ENCODE data around the gene ARHGDIA.
A peak's percentile ranks its signal among the peaks of the same experiment; 100 is the strongest.

Gene ARHGDIA

DNA sequence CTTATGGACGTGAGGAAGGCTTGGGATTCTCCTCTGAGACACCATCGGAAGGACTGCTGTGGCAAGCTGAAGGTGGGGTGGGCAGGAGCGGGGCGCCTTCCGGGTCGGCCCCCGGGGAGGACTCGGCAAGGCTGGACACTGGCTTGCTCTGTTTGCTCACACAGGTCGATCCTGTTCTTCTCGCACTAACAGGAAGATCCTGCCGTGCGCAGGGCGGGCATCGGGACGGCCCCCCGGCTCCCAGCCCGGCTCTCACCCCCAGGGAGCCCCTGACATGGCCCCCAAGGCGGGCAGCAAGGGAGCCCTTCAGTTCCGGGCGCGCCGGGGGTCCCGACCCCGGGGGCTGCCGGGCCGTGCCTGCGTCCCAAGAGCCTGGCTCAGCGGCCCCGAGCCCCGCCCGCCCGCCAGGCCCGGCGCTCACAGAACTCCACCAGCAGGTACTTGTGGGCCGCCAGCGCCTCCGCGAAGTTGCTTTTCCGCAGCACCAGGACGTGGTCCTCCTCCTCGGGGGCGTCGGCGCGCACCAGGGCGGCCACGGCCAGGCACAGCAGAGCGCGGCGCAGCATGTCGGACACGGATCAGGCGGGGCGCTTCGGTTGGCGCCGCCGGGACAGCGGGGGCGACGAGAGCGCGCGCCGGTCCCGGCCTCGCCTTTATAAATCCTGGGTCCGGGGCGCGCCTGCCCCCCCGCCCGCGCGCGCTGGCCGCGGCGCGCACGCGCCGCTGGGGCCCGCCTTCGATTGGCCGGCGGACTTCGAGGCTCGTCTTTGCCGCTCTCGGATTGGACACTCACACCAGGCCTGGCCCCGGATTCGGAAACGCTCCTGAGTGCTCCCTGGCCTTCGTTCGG, 11.0 kb downstream of the ARHGDIA start, which contains the start of gene P4HB:
TSS of gene P4HB (minus strand) at position 630 of the 850 bp plus-strand sequence. CDS start at position 566, 64 bp downstream.
- Histone ChIP-seq H3K9me3 (ENCODE audit: low read length) (no peaks in the 10 kb centered on the region), H3K4me3 (ENCODE audit: low read length) (peak within 1 kb of the TSS; percentile 79), H3K36me3 (ENCODE audit: insufficient read depth, low read length) (peaks cover 34% of the 10 kb centered on the region), H2AFZ (ENCODE audit: low read depth, low read length) (no peak within 1 kb of the TSS), H3K4me1 (ENCODE audit: insufficient read depth, low read length) (peaks cover 15% of the 10 kb centered on the region), H3K27me3 (ENCODE audit: insufficient read depth, low read length) (no peaks in the 10 kb centered on the region)

GRCh38 chr17:81858967-81859905, 11.9 kb downstream of the ARHGDIA start:
- Histone ChIP-seq H3K4me1 (ENCODE audit: insufficient read depth, low read length) (peaks cover 15% of the 10 kb centered on the region), H3K36me3 (ENCODE audit: insufficient read depth, low read length) (peaks cover 43% of the 10 kb centered on the region), H3K27me3 (ENCODE audit: insufficient read depth, low read length) (no peaks in the 10 kb centered on the region), H3K9me3 (ENCODE audit: low read length) (no peaks in the 10 kb centered on the region), H3K4me3 (ENCODE audit: low read length) (peak overlapping the region; percentile 79), H2AFZ (ENCODE audit: low read depth, low read length) (no peak overlapping the region)

GRCh38 chr17:81858170-81858966, 12.8 kb downstream of the ARHGDIA start:
- H2AFZ ChIP-seq (ENCODE audit: low read depth, low read length), result no peak overlapping the region
- H3K4me1 ChIP-seq (ENCODE audit: insufficient read depth, low read length), result peaks cover 15% of the 10 kb centered on the region
- H3K9me3 ChIP-seq (ENCODE audit: low read length), result no peaks in the 10 kb centered on the region
- no peaks in the 10 kb centered on the region for H3K27me3 ChIP-seq (ENCODE audit: insufficient read depth, low read length)
- H3K4me3 ChIP-seq (ENCODE audit: low read length), result peak overlapping the region; percentile 79
- H3K36me3 ChIP-seq (ENCODE audit: insufficient read depth, low read length), result peaks cover 46% of the 10 kb centered on the region

DNA sequence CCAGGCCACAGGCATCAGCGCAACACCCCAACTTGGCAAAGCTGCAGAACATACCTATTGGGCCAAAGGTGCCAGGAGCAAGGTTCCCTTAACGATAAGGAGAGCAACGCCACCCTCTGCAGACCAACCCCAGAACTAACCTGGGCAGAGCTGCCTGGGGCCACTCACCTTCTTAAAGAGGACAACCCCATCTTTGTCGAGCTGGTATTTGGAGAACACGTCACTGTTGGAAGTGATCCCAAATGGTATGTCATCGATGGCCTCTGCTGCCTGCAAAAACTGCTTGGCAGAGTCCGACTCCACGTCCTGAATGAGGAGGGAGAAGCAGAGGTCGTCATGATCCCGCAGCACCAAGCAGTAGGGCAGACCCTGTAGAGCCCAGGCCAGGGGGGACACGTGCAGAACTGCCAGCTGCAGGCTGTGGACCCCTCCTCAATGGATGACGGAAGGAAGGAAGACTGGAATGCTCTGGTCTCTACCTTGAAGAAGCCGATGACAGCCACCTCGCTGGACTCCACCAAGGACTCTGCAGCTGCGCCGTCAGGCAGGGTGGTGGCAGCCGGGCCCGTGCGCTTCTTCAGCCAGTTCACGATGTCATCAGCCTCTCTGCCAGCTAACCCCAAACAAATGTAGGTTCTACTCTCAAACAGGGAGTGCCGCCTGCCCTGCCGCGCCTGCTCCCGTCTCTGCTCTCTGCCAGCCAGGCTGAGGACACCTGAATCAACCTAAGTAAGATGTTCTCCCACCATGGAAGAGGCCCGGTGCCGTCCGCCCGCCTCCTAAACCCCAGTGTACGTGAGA, 16.0 kb downstream of the ARHGDIA start:
- no peak overlapping the region for H2AFZ ChIP-seq (ENCODE audit: low read depth, low read length)
- H3K4me1 ChIP-seq (ENCODE audit: insufficient read depth, low read length), result peaks cover 13% of the 10 kb centered on the region
- no peaks in the 10 kb centered on the region for H3K9me3 ChIP-seq (ENCODE audit: low read length)
- H3K36me3 ChIP-seq (ENCODE audit: insufficient read depth, low read length), result peaks cover 62% of the 10 kb centered on the region
- no peaks in the 10 kb centered on the region for H3K27me3 ChIP-seq (ENCODE audit: insufficient read depth, low read length)
- no peak overlapping the region for H3K4me3 ChIP-seq (ENCODE audit: low read length)

GRCh38 chr17:81852237-81852636, 18.9 kb downstream of the ARHGDIA start:
- no peak overlapping the region for H2AFZ ChIP-seq (ENCODE audit: low read depth, low read length)
- no peak overlapping the region for H3K4me3 ChIP-seq (ENCODE audit: low read length)
- no peaks in the 10 kb centered on the region for H3K9me3 ChIP-seq (ENCODE audit: low read length)
- no peaks in the 10 kb centered on the region for H3K4me1 ChIP-seq (ENCODE audit: insufficient read depth, low read length)
- peaks cover 54% of the 10 kb centered on the region for H3K36me3 ChIP-seq (ENCODE audit: insufficient read depth, low read length)
- no peaks in the 10 kb centered on the region for H3K27me3 ChIP-seq (ENCODE audit: insufficient read depth, low read length)

- Histone ChIP-seq H3K4me1 (ENCODE audit: insufficient read depth, low read length) (no peaks in the 10 kb centered on the region), H2AFZ (ENCODE audit: low read depth, low read length) (no peak overlapping the region), H3K9me3 (ENCODE audit: low read length) (no peaks in the 10 kb centered on the region), H3K4me3 (ENCODE audit: low read length) (no peak overlapping the region), H3K36me3 (ENCODE audit: insufficient read depth, low read length) (peaks cover 62% of the 10 kb centered on the region), H3K27me3 (ENCODE audit: insufficient read depth, low read length) (no peaks in the 10 kb centered on the region)
Measured at GRCh38 chr17:81851423-81851822, 19.7 kb downstream of the ARHGDIA start.

- Histone ChIP-seq H2AFZ (ENCODE audit: low read depth, low read length) (no peak overlapping the region), H3K4me3 (ENCODE audit: low read length) (no peak overlapping the region), H3K4me1 (ENCODE audit: insufficient read depth, low read length) (no peaks in the 10 kb centered on the region), H3K27me3 (ENCODE audit: insufficient read depth, low read length) (no peaks in the 10 kb centered on the region), H3K9me3 (ENCODE audit: low read length) (no peaks in the 10 kb centered on the region), H3K36me3 (ENCODE audit: insufficient read depth, low read length) (peaks cover 68% of the 10 kb centered on the region)
Measured at GRCh38 chr17:81849457-81849856, 21.7 kb downstream of the ARHGDIA start.

DNA sequence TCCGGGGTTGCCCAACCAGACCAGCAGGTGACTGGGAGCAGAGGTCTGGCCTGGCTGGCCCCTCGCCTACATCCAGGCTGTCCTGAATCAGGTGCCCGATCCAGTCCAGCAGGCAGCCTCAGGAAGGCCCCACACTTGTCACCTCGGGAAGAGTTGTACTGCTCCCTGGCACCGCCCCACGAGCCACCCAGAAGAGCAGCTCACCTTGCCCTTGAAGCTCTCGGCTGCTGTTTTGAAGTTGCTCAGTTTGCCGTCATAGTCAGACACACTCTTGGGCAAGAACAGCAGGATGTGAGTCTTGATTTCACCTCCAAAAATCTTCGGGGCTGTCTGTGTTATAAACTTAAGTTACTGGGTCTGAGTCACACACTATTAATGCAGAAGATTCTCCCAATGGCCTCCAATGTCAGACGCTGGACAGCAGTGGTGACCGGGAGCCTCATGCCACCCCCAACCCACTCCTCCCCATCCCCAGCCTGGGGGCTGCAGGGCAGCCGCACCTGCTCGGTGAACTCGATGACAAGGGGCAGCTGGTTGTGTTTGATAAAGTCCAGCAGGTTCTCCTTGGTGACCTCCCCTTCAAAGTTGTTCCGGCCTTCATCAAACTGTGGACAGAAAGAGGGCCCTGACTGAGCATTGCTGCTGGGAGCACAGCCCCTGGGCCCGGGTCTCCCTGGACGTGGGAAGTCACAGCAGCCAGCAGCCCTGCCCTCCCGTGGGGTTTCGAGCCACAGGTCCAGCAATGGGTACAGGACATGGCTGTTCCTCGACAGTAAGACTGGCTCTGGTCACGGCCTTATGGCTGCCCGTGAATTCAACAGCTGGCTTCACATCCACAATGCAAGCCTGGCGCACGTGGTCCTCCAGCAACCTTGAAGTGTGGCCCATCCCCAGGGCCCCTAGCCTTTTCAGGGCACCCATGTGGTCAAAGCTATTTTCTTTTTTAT, 24.1 kb downstream of the ARHGDIA start:
- Histone ChIP-seq H3K9me3 (ENCODE audit: low read length) (no peaks in the 10 kb centered on the region), H3K4me1 (ENCODE audit: insufficient read depth, low read length) (no peaks in the 10 kb centered on the region), H2AFZ (ENCODE audit: low read depth, low read length) (no peak overlapping the region), H3K36me3 (ENCODE audit: insufficient read depth, low read length) (peaks cover 64% of the 10 kb centered on the region), H3K27me3 (ENCODE audit: insufficient read depth, low read length) (no peaks in the 10 kb centered on the region), H3K4me3 (ENCODE audit: low read length) (no peak overlapping the region)

DNA sequence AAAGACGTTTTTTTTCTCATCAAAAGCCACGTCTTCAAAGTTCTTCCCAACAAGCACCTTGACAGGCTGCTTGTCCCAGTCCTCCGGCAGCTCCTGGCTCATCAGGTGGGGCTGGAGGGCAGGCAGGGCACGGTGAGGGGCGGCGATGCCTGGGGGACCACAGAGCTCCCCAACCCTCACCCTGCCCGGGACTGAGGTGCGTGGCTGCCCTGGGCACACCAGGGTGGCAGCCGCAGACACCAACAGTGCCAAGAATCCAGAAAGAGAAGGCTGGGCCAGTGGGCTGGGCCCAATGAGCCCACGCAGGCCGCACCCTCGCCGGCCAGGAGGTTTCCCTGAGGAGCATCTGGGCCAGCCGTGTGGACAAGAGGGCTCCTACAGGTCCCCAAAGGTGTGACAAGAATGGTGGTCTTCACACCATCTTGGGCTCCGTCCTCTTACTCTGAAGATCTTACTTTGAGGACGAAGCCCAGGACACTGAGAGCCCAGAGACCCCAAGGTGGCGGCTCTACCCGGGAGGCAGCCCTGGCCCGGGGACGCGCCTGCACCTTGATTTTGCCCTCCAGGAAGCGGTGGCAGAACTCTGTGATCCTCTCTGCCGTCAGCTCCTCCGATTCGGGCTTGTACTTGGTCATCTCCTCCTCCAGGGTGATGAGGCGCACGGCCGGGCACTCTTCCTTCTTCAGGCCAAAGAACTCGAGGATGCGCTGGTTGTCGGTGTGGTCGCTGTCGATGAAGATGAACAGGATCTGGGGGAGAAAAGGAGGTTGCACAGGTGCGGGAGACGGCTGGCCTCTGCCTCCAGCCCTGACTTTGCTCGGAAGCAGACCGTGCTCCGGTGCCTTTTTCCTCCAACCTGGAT, 25.0 kb downstream of the ARHGDIA start:
- Histone ChIP-seq H2AFZ (ENCODE audit: low read depth, low read length) (no peak overlapping the region), H3K9me3 (ENCODE audit: low read length) (no peaks in the 10 kb centered on the region), H3K4me1 (ENCODE audit: insufficient read depth, low read length) (no peaks in the 10 kb centered on the region), H3K27me3 (ENCODE audit: insufficient read depth, low read length) (no peaks in the 10 kb centered on the region), H3K4me3 (ENCODE audit: low read length) (no peak overlapping the region), H3K36me3 (ENCODE audit: insufficient read depth, low read length) (peaks cover 55% of the 10 kb centered on the region)

DNA sequence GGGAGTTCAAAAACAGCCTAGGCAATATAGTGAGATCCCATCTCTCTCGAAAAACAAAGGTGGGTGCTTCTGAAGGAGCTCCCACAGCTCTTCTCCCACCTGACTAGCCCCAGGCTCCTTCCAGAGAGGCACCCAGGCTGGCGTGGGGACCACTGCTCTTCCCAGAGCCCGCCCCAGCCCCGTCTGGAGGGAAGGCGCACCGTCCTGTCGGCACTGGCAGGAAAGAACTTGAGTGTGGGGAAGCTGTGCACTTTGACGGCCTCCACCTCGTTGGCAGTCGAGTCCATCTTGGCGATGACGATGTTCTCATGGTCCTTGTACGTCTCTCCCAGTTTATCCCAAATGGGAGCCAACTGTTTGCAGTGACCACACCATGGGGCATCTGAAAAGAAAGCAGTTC, 25.8 kb downstream of the ARHGDIA start:
- Histone ChIP-seq H3K4me3 (ENCODE audit: low read length) (no peak overlapping the region), H3K27me3 (ENCODE audit: insufficient read depth, low read length) (no peaks in the 10 kb centered on the region), H3K9me3 (ENCODE audit: low read length) (no peaks in the 10 kb centered on the region), H3K4me1 (ENCODE audit: insufficient read depth, low read length) (no peaks in the 10 kb centered on the region), H2AFZ (ENCODE audit: low read depth, low read length) (no peak overlapping the region), H3K36me3 (ENCODE audit: insufficient read depth, low read length) (peaks cover 54% of the 10 kb centered on the region)

DNA sequence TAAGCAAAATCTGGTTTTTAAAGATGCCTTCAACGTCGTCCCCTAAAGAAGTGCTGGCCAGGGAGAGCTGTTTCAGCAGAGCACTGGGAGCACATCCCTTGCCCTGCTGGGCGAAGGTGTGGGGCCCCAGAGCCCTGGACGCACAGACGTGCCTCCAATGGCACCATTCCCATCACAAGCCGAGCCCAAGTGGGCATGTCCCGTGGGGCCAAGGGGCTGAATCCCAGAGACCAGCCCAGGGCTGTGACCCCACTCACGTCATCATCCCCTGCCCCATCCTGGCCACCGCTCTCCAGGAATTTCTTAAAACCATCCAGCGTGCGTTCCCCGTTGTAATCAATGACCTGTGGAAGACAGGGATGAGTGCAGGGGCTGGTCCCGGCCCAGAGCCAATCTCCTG, 26.2 kb downstream of the ARHGDIA start:
- H2AFZ ChIP-seq (ENCODE audit: low read depth, low read length), result no peak overlapping the region
- peaks cover 54% of the 10 kb centered on the region for H3K36me3 ChIP-seq (ENCODE audit: insufficient read depth, low read length)
- H3K4me3 ChIP-seq (ENCODE audit: low read length), result no peak overlapping the region

More for the DNA sequence above, 26.2 kb downstream of the ARHGDIA start:
- no peaks in the 10 kb centered on the region for H3K27me3 ChIP-seq (ENCODE audit: insufficient read depth, low read length)
- H3K4me1 ChIP-seq (ENCODE audit: insufficient read depth, low read length), result no peaks in the 10 kb centered on the region
- no peaks in the 10 kb centered on the region for H3K9me3 ChIP-seq (ENCODE audit: low read length)
